IMR-90 (cell line): Measurements from ENCODE around the gene CAPZA2.

Experiments
- BHLHE40 ChIP-seq: fragments of 150-350 bp; IDR thresholded peaks from 2 replicates; pipeline ENCODE4 v1.6.1; 2016; ENCODE audit warnings: mild to moderate bottlenecking, low read depth, low read length
- CEBPB ChIP-seq: IDR thresholded peaks from 2 replicates; pipeline ENCODE4 v1.6.1; 2012; ENCODE audit warnings: low read depth, low read length, improper control_type of control experiment
- CHD1 ChIP-seq: IDR thresholded peaks from 2 replicates; pipeline ENCODE4 v1.6.1; 2012; ENCODE audit warnings: low read depth, low read length, improper control_type of control experiment
- FOS ChIP-seq: fragments of 150-350 bp; IDR thresholded peaks from 2 replicates; pipeline ENCODE4 v1.6.1; 2016; ENCODE audit warnings: low read depth, low read length
- MAFK ChIP-seq: IDR thresholded peaks from 2 replicates; pipeline ENCODE4 v1.6.1; 2012; ENCODE audit warnings: low read depth, low read length, improper control_type of control experiment
- MXI1 ChIP-seq: IDR thresholded peaks from 2 replicates; pipeline ENCODE4 v1.6.1; 2012; ENCODE audit warnings: low read depth, mild to moderate bottlenecking, low read length, moderate library complexity, borderline replicate concordance
- POLR2A ChIP-seq: IDR thresholded peaks from 2 replicates; pipeline ENCODE4 v1.6.1; 2012; ENCODE audit warnings: mild to moderate bottlenecking, low read depth, low read length
- RAD21 ChIP-seq: IDR thresholded peaks from 2 replicates; pipeline ENCODE4 v1.6.1; 2012; ENCODE audit warnings: low read length, improper control_type of control experiment
- RCOR1 ChIP-seq: IDR thresholded peaks from 2 replicates; pipeline ENCODE4 v1.6.1; 2012; ENCODE audit warnings: mild to moderate bottlenecking, low read length, improper control_type of control experiment; ENCODE audit not compliant: insufficient replicate concordance
- RFX5 ChIP-seq: IDR thresholded peaks from 2 replicates; pipeline ENCODE4 v1.8.0; 2012; ENCODE audit warnings: low read depth, mild to moderate bottlenecking, low read length, moderate library complexity
- SMC3 ChIP-seq: fragments of 150-350 bp; IDR thresholded peaks from 2 replicates; pipeline ENCODE4 v1.6.1; 2016; ENCODE audit warnings: low read depth, mild to moderate bottlenecking, antibody characterized with exemption, low read length, moderate library complexity
- TF ChIP-seq, protein P1 (sequence below): conservative IDR thresholded peaks from 2 replicates; pipeline ENCODE4 v1.5.1; 2012; ENCODE audit warnings: mild to moderate bottlenecking, low read depth, low read length, improper control_type of control experiment
- TF ChIP-seq, protein P2 (sequence below): fragments of 150-350 bp; IDR thresholded peaks from 2 replicates; pipeline ENCODE4 v1.6.1; 2017; ENCODE audit warnings: mild to moderate bottlenecking, antibody characterized with exemption, low read length, low read depth

DNA sequence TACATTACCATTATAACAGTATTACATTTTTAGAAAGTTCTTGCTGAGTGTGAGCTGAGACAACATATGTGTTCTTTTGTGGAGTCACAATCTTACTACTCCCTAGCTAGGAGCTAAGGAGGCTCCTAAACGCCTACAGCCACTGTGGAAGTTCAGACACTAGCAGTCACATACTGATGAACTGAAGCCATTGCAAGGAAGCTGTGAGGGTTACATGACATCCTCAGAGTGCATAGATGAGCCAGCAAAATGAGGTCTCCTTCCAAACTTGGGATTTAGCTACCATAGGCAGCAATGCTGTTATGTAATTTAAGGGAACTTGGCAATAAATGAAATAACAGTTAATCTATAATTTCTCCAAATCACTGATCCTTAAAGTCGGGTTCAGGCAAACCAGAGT, 80.1 kb downstream of the CAPZA2 start:
- TF ChIP-seq, protein P1, sequence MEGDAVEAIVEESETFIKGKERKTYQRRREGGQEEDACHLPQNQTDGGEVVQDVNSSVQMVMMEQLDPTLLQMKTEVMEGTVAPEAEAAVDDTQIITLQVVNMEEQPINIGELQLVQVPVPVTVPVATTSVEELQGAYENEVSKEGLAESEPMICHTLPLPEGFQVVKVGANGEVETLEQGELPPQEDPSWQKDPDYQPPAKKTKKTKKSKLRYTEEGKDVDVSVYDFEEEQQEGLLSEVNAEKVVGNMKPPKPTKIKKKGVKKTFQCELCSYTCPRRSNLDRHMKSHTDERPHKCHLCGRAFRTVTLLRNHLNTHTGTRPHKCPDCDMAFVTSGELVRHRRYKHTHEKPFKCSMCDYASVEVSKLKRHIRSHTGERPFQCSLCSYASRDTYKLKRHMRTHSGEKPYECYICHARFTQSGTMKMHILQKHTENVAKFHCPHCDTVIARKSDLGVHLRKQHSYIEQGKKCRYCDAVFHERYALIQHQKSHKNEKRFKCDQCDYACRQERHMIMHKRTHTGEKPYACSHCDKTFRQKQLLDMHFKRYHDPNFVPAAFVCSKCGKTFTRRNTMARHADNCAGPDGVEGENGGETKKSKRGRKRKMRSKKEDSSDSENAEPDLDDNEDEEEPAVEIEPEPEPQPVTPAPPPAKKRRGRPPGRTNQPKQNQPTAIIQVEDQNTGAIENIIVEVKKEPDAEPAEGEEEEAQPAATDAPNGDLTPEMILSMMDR: no peak
- TF ChIP-seq SMC3: no peak
- TF ChIP-seq, protein P2, sequence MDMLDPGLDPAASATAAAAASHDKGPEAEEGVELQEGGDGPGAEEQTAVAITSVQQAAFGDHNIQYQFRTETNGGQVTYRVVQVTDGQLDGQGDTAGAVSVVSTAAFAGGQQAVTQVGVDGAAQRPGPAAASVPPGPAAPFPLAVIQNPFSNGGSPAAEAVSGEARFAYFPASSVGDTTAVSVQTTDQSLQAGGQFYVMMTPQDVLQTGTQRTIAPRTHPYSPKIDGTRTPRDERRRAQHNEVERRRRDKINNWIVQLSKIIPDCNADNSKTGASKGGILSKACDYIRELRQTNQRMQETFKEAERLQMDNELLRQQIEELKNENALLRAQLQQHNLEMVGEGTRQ: no peak
- no peak for TF ChIP-seq RCOR1
- no peak for TF ChIP-seq POLR2A
- no peak for TF ChIP-seq BHLHE40
- no peak for TF ChIP-seq RAD21
- no peak for TF ChIP-seq CHD1
- TF ChIP-seq MXI1: no peak
- no peak for TF ChIP-seq CEBPB
- TF ChIP-seq FOS: no peak
- TF ChIP-seq MAFK: no peak
- TF ChIP-seq RFX5: no peak
